Measurements from ENCODE around the gene ETV6.

The ETV6 gene

GRCh38 chr12:11698729-11699128 lies 49.3 kb downstream of the ETV6 start:
- FAIRE-seq (peak; percentile 17), DNase-seq (ENCODE audit: insufficient read length) (no peak)
- TF ChIP-seq TAF1 (IDR thresholded peaks at IDR 0.05; ENCODE audit: borderline replicate concordance, low read depth, low read length) (no peak), POLR2A (IDR thresholded peaks at IDR 0.05; ENCODE audit: low read depth, low read length) (no peak), POLR2AphosphoS5 (IDR thresholded peaks at IDR 0.05; ENCODE audit: low read depth, low read length) (no peak)

GRCh38 chr12:11701433-11701832 lies 52.0 kb downstream of the ETV6 start:
- DNase-seq (ENCODE audit: insufficient read length): no peak
- FAIRE-seq: no peak
- TF ChIP-seq TAF1 (IDR thresholded peaks at IDR 0.05; ENCODE audit: borderline replicate concordance, low read depth, low read length) (no peak), POLR2A (IDR thresholded peaks at IDR 0.05; ENCODE audit: low read depth, low read length) (no peak), POLR2AphosphoS5 (IDR thresholded peaks at IDR 0.05; ENCODE audit: low read depth, low read length) (no peak)

GRCh38 chr12:11702959-11703358 lies 53.5 kb downstream of the ETV6 start:
- TF ChIP-seq POLR2A (IDR thresholded peaks at IDR 0.05; ENCODE audit: low read depth, low read length) (no peak), TAF1 (IDR thresholded peaks at IDR 0.05; ENCODE audit: borderline replicate concordance, low read depth, low read length) (no peak), POLR2AphosphoS5 (IDR thresholded peaks at IDR 0.05; ENCODE audit: low read depth, low read length) (no peak)
- DNase-seq (ENCODE audit: insufficient read length) (no peak), FAIRE-seq (no peak)

- TF ChIP-seq TAF1 (IDR thresholded peaks at IDR 0.05; ENCODE audit: borderline replicate concordance, low read depth, low read length) (no peak), POLR2AphosphoS5 (IDR thresholded peaks at IDR 0.05; ENCODE audit: low read depth, low read length) (no peak), POLR2A (IDR thresholded peaks at IDR 0.05; ENCODE audit: low read depth, low read length) (no peak)
- DNase-seq (ENCODE audit: insufficient read length): no peak
- FAIRE-seq: no peak
These were observed 53.9 kb downstream of the ETV6 start for GRCh38 chr12:11703378-11703777.

GRCh38 chr12:11704089-11704488 lies 54.6 kb downstream of the ETV6 start:
- DNase-seq (ENCODE audit: insufficient read length) (no peak), FAIRE-seq (no peak)
- TF ChIP-seq POLR2AphosphoS5 (IDR thresholded peaks at IDR 0.05; ENCODE audit: low read depth, low read length): no peak
- no peak for TF ChIP-seq TAF1 (IDR thresholded peaks at IDR 0.05; ENCODE audit: borderline replicate concordance, low read depth, low read length)
- no peak for TF ChIP-seq POLR2A (IDR thresholded peaks at IDR 0.05; ENCODE audit: low read depth, low read length)

- TF ChIP-seq POLR2AphosphoS5 (IDR thresholded peaks at IDR 0.05; ENCODE audit: low read depth, low read length) (no peak), POLR2A (IDR thresholded peaks at IDR 0.05; ENCODE audit: low read depth, low read length) (no peak), TAF1 (IDR thresholded peaks at IDR 0.05; ENCODE audit: borderline replicate concordance, low read depth, low read length) (no peak)
- FAIRE-seq: peak; percentile 38
- no peak for DNase-seq (ENCODE audit: insufficient read length)
These were observed 55.5 kb downstream of the ETV6 start for GRCh38 chr12:11705010-11705409.

GRCh38 chr12:11706509-11707379 lies 57.3 kb downstream of the ETV6 start:
- FAIRE-seq: no peak
- TF ChIP-seq TAF1 (IDR thresholded peaks at IDR 0.05; ENCODE audit: borderline replicate concordance, low read depth, low read length): no peak
- TF ChIP-seq POLR2A (IDR thresholded peaks at IDR 0.05; ENCODE audit: low read depth, low read length): no peak
- no peak for TF ChIP-seq POLR2AphosphoS5 (IDR thresholded peaks at IDR 0.05; ENCODE audit: low read depth, low read length)
- DNase-seq (ENCODE audit: insufficient read length): no peak

GRCh38 chr12:11707535-11707934 lies 58.1 kb downstream of the ETV6 start:
- no peak for FAIRE-seq
- DNase-seq (ENCODE audit: insufficient read length): no peak
- TF ChIP-seq POLR2A (IDR thresholded peaks at IDR 0.05; ENCODE audit: low read depth, low read length) (no peak), POLR2AphosphoS5 (IDR thresholded peaks at IDR 0.05; ENCODE audit: low read depth, low read length) (no peak), TAF1 (IDR thresholded peaks at IDR 0.05; ENCODE audit: borderline replicate concordance, low read depth, low read length) (no peak)

GRCh38 chr12:11709513-11709912 lies 60.0 kb downstream of the ETV6 start:
- TF ChIP-seq POLR2AphosphoS5 (IDR thresholded peaks at IDR 0.05; ENCODE audit: low read depth, low read length) (no peak), POLR2A (IDR thresholded peaks at IDR 0.05; ENCODE audit: low read depth, low read length) (no peak), TAF1 (IDR thresholded peaks at IDR 0.05; ENCODE audit: borderline replicate concordance, low read depth, low read length) (no peak)
- DNase-seq (ENCODE audit: insufficient read length) (no peak), FAIRE-seq (no peak)

GRCh38 chr12:11710431-11710830 lies 61.0 kb downstream of the ETV6 start:
- DNase-seq (ENCODE audit: insufficient read length) (no peak), FAIRE-seq (no peak)
- TF ChIP-seq TAF1 (IDR thresholded peaks at IDR 0.05; ENCODE audit: borderline replicate concordance, low read depth, low read length) (no peak), POLR2A (IDR thresholded peaks at IDR 0.05; ENCODE audit: low read depth, low read length) (no peak), POLR2AphosphoS5 (IDR thresholded peaks at IDR 0.05; ENCODE audit: low read depth, low read length) (no peak)

- FAIRE-seq (no peak), DNase-seq (ENCODE audit: insufficient read length) (no peak)
- TF ChIP-seq TAF1 (IDR thresholded peaks at IDR 0.05; ENCODE audit: borderline replicate concordance, low read depth, low read length) (no peak), POLR2A (IDR thresholded peaks at IDR 0.05; ENCODE audit: low read depth, low read length) (no peak), POLR2AphosphoS5 (IDR thresholded peaks at IDR 0.05; ENCODE audit: low read depth, low read length) (no peak)
These were observed 61.4 kb downstream of the ETV6 start for GRCh38 chr12:11710906-11711305.

- DNase-seq (ENCODE audit: insufficient read length): no peak
- FAIRE-seq: no peak
- no peak for TF ChIP-seq TAF1 (IDR thresholded peaks at IDR 0.05; ENCODE audit: borderline replicate concordance, low read depth, low read length)
- no peak for TF ChIP-seq POLR2AphosphoS5 (IDR thresholded peaks at IDR 0.05; ENCODE audit: low read depth, low read length)
- TF ChIP-seq POLR2A (IDR thresholded peaks at IDR 0.05; ENCODE audit: low read depth, low read length): no peak
These were observed 62.3 kb downstream of the ETV6 start for GRCh38 chr12:11711651-11712327.

Data from GM12892 (cell line).